Testis (tissue), 2 donors: ENCODE data around the gene ALG11.

Experiments
- CTCF ChIP-seq, 3 experiments: fragments of 450-650 bp in 2 of 3; fragments of 200-600 bp in 1 of 3; sonication (generic) in 1 of 3; IDR thresholded peaks; one replicate each; pipeline ENCODE4 v1.5.1; 2016 to 2019; ENCODE audit warnings: antibody characterized with exemption in 3 of 3, mild to moderate bottlenecking in 2 of 3, moderate library complexity in 1 of 3
- POLR2A ChIP-seq: fragments of 450-650 bp; IDR thresholded peaks from one replicate; pipeline ENCODE4 v1.6.1; 2017; ENCODE audit warnings: antibody characterized with exemption, mild to moderate bottlenecking, moderate library complexity

DNA sequence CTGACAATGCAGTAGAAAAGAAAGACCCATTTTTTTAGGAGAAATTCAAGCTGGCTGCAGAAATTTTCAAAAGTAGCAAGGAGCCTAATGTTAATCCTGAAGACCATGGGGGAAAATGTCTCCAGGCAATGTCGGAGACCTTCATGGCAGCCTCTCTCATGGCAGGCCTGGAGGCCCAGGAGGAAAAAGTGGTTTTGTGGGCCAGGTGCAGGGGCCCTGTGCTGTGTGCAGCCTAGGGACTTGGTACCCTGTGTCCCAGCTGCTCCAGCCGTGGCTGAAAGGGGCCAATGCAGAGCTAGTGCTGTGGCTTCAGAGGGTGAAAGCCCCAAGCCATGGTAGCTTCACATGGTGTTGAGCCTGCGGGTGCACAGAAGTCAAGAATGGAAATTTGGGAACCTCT lies 4.1 kb downstream of the ALG11 start:
- no peak for TF ChIP-seq CTCF (IDR thresholded peaks at IDR 0.05)
- no peak for TF ChIP-seq POLR2A
